Stimulated activated CD4-positive, alpha-beta T cell treated with anti-CD3 and anti-CD28 coated beads, TNF-alpha, amount 100 ng/mL, for 4 hours (primary cell): ENCODE results near the gene MVP.
"Not testable (repeated sequence)": the region's sequence is repeated elsewhere in the genome, so short reads cannot be mapped to it uniquely, and the experiment has no call there.

Experiments
- DNase-seq, 3 experiments: peaks; one replicate each; pipeline ENCODE4 v3.0.0-alpha.2; 2020; ENCODE audit warnings: low read depth in 3 of 3

MVP gene

GRCh38 chr16:29820271-29820701 is at the start of gene MVP:
TSS of gene MVP (plus strand) at chr16:29820462. CDS start at chr16:29830550, 10,088 bp downstream.
- no peak for DNase-seq

- DNase-seq, result not testable (repeated sequence)
These were observed 47.9 kb upstream of the MVP start for GRCh38 chr16:29772330-29772729.

DNA sequence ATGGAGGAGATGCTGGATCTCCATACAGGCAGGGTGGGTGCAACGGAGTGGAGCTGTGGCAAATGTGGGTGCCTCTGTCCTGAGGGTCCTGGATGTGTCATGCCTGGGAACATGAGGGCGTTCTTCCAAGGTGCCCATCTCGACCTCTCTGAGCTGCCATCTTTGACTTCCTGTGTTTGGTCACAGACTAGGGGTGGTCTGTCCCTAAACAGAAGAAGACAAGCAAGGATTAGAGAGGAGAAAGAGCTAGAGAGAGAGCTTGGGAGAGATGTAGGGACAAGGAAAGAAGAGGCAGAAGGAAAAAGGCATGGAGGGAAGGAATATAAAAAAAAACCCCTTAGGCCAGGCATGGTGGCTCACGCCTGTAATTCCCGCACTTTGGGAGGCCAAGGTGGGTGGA is 45.5 kb upstream of the MVP start:
- DNase-seq, result no peak

DNA sequence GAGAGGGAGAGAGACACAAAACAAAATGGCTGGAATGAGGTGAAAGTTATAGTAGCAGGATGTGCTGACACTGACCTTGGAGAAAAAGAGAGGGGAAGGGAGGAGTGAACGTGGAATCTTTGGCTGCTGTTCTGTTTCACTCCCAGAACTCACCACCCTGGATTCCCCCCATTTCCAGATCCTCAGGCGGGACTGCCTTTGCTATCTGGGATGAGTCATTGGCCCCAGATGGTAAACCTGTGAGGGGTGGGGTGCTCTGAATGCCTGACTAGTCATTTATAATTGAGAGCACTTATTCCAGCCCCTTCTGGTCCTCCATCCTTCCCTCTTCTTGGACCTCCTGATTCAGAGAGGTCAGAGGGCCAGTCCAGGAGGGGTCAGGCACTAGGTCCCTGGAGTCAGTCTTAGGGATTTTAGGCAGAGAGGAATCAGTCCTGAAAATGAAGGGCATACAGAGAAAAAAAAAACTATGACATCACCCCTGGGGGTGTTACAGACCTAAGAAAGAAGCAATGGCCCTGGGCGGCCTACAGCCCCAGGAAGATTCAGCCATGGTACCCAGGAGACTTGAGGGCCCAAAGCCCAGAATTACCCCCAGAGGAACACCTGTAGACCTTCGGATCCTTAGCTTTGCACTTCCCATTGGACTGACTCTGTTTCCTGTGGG is 44.4 kb upstream of the MVP start:
- DNase-seq, result no peak

DNA sequence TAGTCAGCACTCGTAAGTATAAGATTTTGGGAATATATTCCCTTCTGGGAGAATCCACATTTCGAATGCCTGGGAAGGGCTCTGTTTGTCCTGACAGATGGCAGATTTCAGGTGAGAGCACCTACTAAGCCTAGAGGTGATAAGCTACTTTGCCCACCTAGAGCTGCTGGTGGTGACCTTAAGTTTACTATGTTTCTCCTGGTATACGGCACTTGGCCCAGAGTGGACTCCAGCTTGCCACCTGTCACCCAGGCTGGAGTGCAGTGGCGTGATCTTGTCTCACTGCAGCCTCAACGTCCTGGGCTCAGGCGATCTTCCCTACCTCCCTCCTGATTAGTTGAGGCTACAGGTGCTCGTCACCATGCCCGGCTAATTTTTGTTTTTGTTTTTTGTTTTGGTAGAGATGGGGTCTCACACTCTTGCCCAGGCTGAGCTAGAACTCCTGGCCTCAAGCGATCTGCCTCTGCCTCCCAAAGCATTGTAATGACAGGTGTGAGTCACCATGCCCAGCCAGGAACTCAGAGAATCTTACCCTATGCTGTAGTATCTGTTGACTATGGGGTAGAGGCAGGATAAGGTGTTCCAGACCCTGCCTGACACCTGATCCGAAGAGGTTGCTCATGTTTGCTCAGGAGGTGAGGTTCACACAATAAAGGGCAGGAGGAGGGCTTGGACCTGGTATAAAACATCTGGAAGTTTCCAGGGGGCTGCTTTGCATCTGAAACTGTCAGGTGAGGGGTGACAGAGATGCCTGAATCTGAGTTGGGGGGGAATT is 42.5 kb upstream of the MVP start, which contains the start of gene ZG16:
ZG16 (plus strand) TSS at position 681 of the 775 bp plus-strand sequence. CDS start 1,011 bp downstream, outside the sequence.
- no peak for DNase-seq

DNA sequence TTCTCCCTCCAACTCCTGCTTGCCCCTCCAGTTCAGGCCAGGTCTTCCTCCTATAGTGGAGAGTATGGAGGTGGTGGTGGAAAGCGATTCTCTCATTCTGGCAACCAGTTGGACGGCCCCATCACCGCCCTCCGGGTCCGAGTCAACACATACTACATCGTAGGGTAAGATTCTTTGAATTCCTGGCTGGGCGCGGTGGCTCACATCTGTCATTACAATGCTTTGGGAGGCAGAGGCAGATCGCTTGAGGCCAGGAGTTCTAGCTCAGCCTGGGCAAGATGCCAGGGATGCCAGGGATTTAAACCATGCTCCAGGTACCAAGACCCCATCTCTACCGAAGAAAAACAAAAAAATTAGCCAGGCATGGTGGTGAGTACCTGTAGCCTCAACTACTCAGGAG is 40.8 kb upstream of the MVP start:
- no peak for DNase-seq

DNA sequence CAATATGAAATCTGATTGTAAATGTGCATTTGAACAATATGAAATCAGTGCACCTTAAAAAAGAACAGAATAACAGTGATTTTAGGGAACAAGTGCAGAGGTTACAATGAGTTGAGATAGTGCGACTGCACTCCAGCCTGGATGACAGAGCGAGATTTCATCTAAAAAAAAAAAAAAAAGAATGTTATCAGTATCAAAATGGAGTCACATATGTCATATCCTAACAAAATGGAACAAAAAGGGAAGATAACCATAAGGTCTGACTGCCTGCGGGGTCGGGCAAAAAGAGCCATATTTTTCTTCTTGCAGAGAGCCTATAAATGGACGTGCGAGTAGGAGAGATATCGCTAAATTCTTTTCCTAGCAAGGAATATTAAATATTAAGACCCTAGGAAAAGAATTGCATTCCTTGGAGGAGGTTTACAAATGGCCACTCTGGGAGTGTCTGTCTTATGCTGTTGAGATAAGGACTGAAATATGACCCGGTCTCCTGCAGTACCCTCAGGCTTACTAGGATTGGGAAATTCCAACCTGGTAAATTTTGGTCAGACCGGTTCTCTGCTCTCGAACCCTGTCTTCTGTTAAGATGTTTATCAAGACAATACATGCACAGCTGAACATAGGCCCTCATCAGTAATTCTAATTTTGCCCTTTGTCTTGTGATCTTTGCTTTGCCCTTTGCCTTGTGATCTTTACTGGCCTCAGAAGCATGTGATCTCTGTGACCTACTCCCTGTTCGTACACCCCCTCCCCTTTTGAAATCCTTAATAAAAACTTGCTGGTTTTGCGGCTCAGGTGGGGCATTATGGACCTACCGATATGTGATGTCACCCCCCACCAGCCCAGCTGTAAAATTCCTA is 36.9 kb upstream of the MVP start:
- DNase-seq, result not testable (repeated sequence)

DNA sequence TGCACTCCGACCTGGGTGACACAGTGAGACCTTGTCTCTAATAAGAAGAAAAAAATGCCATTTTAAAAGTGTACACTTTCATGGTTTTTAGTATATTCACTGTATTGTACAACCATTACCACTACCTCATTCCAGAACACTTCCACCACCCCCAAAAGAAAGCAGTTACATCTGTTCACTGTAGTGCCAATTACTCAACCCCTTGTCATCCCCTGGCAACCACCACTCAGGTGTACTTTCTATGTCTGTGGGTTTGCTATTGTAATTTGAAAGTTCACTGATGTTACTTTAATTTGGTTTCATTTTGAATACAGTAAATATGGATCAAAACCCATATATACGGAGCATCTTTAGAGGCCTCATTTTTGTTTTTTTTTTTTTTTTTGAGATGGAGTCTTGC is 36.1 kb upstream of the MVP start:
- no peak for DNase-seq

- DNase-seq, result peak; percentile 58 to 66 (median 60)
These were observed 35.3 kb upstream of the MVP start for GRCh38 chr16:29784901-29785500.

- DNase-seq, result not testable (repeated sequence)
These were observed 33.1 kb upstream of the MVP start for GRCh38 chr16:29787155-29787554.

DNA sequence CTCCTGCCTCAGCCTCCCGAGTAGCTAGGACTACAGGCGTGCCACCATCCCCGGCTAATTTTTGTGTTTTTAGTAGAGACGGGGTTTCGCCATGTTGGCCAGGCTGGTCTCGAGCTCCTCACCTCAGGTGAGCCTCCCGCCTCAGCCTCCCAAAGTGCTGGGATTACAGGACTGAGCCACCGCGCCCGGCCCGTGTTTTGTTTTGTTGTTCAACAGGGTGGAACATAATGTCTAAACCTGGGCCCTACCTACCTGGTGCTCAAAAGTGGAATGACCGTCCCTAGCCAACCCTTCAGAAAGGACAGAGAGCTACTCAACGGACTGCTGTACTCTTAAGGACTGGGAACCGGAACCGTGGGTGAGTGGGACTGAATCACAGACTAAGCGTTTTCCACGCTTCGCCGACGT is 30.5 kb upstream of the MVP start:
- DNase-seq, result no peak

DNA sequence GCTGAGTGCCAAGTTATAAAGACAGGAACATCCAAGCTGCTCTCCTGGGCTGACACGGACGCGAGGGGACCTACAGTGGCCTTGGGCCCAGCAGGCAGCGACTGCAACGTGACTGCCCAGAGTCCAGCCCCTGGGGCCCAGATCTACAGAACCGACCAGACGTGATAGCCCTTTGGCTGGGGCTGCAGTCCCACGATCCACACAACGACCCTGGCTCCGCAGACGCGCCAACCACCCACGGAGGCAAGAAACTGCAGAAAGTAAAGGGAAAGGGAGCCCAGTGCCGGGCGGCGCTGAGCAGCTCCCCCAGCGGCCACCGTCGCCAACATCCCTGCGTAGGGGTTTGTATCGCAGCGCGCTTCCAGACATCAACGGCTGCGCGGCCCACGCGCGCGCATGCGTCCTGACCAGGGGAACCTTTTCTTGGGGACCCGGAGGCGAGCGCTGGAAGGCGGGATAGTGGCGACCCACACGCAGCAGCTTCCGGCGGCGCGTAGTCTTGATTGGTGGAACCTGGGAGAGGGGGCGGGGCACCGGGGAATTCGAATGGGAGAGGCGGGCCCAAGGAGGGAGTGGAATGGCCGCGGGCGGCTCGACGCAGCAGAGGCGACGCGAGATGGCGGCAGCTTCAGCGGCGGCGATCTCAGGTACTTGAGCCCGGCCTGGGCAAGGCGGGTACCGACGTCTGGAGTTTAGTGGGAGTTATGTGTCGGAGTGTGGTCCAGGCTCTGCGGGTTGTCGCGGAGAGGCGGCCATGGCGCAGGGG is 29.9 kb upstream of the MVP start, which contains the start of gene KIF22:
KIF22 (plus strand) TSS at position 569 of the 766 bp plus-strand sequence; CDS start at position 578, 9 bp downstream.
- DNase-seq, result peak; percentile 99 to 100 (median 99)

DNA sequence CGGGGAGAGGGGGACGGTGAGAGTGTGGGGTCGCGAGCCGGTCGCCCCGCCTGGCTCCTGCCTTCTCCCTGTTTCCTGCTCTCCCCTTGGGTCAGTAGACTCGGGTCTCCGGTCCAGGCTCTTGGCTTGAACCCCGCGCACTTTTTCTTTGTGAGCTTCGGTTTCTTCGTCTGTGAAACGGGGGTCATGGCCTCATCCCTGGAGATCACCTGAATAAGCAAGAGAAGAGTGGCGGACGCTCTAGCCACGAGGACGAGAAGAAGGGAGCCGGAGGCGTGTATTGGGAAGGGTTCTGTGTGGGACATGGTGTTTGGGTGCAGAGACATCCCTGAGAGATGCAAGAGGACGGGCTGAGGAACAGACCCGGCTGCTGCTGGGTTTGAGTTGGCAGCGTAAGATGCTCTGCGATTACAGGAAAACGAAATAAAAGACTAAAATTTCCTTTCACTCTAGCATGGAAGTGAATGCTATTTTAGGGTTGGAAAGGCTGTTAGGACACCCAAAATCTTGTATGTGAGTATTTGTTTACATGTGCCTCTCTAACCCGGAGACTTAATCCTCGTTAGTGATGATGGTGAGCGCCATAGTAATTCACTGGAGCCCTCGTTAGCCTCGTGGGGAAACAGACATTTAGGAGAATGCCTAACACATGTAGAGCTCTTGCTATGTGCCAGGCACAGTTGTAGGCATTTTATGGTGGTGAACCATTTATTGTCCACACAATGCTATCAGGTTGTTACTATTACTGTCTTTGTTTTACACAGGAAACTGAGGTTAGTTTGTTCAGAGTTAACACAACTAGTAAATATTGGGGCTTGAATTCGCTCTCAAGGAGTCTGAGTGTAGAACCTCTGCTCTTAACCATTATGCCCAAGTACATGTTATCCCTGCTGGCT is 29.1 kb upstream of the MVP start:
- DNase-seq, result no peak

- DNase-seq, result no peak
These were observed 28.1 kb upstream of the MVP start for GRCh38 chr16:29791845-29792807.

DNA sequence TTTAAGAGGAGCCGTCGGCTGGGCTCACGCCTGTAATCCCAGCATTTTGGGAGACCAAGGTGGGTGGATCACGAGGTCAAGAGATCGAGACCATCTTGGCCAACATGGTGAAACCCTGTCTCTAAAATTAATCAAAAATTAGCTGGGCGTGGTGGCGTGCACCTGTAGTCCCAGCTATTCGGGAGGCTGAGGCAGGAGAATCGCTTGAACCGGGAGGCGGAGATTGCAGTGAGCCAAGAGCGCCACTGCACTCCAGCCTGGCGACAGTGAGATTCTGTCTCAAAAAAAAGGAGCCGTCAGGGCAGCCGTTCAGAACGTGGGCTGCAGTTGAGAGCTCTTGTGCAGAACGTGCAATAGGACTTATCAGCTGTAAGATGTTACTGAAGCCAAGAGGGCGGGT is 27.1 kb upstream of the MVP start:
- DNase-seq, result not testable (repeated sequence)

- DNase-seq, result no peak
These were observed 26.0 kb upstream of the MVP start for GRCh38 chr16:29794231-29794710.

GRCh38 chr16:29802416-29802935 is 17.8 kb upstream of the MVP start:
- no peak for DNase-seq

- DNase-seq, result no peak
These were observed 16.2 kb upstream of the MVP start for GRCh38 chr16:29804020-29804419.
